ENCODE results near the gene PHETA2.

Gene PHETA2, protein sequence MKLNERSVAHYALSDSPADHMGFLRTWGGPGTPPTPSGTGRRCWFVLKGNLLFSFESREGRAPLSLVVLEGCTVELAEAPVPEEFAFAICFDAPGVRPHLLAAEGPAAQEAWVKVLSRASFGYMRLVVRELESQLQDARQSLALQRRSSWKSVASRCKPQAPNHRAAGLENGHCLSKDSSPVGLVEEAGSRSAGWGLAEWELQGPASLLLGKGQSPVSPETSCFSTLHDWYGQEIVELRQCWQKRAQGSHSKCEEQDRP

DNA sequence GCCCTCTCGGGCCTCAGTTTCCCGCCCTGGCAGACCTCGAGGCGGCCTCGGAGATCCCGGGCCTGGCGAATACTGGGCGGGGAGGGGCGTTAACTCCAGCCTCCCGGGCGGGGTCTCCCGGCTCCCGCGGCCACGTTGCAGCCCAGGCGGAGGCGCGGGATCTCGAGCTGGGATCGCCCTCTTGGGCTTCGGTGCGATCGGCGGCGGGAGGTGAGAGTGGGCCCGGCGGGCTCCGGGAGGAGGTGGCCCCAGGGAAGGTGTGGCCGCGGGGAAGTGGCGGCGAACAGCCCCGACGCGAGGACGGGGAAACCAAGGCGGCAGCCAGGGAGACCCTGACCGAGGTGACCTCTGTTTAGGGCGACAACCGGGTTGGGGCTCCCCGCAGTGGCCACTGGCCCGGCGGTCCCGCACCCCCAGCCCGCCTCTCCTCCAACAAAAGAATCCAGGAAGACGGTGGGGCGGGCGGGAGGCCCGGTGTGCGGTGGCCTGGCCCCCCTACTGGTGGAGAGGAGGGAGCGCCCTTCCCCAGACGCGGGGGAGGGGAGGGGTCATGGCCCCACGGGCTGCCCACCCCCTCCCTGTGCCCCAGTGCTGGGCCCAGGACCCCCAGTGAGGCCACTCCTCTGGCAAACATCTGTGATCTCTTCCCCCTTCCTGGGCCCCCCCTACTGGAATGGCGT is at the start of gene PHETA2:
PHETA2 (plus strand) TSS at position 117 of the 680 bp plus-strand sequence. CDS start 3,046 bp downstream, outside the sequence.
- H3K4me3 ChIP-seq (ENCODE audit: low read depth in 1 of 2, low read length in 2 of 2) = peak within 1 kb of the TSS; percentile 75 to 77
- no peaks in the 10 kb centered on the region for H3K9me3 ChIP-seq (ENCODE audit: control insufficient read depth in 1 of 2, low read length in 2 of 2)
- H3K36me3 ChIP-seq (ENCODE audit: control insufficient read depth in 1 of 2, insufficient read depth in 2 of 2, low read length in 2 of 2) = peaks cover 0 to 3% of the 10 kb centered on the region in 2 donors
- H3K27ac ChIP-seq (ENCODE audit: low read depth, low read length) = peak within 1 kb of the TSS; percentile 85
- peaks cover 45 to 49% of the 10 kb centered on the region in 2 donors for H3K4me1 ChIP-seq (ENCODE audit: control insufficient read depth in 1 of 2, insufficient read depth in 2 of 2, low read length in 2 of 2)
- no peaks in the 10 kb centered on the region for H3K27me3 ChIP-seq (ENCODE audit: control insufficient read depth in 1 of 2, insufficient read depth in 2 of 2, low read length in 2 of 2)
- H3K9ac ChIP-seq (ENCODE audit: low read depth in 1 of 2, low read length in 2 of 2) = peak within 1 kb of the TSS; percentile 79 to 83

DNA sequence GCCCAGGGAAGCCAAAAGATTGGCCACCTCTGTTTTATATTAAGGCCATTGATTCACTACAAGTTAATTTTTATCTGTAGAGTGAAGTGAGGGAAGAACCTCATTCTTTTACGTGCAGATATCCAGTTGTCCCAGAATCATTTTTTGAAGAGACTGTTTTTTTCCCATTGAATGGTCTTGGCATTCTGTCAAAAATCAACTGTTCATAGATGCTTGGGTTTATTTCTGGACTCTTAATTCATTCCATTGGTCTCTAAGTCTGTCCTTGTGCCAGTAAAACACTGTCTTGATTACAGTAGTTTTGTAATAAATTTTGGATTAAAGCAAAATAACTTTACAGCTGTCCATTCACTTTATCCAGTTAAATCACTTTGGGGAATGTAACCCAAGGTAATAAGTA is 48.6 kb upstream of the PHETA2 start:
- Histone ChIP-seq H3K27me3 (ENCODE audit: control insufficient read depth in 1 of 2, insufficient read depth in 2 of 2, low read length in 2 of 2) (no peaks in the 10 kb centered on the region), H3K36me3 (ENCODE audit: control insufficient read depth in 1 of 2, insufficient read depth in 2 of 2, low read length in 2 of 2) (no peaks in the 10 kb centered on the region), H3K9ac (ENCODE audit: low read depth in 1 of 2, low read length in 2 of 2) (no peak overlapping the region), H3K4me3 (ENCODE audit: low read depth in 1 of 2, low read length in 2 of 2) (no peak overlapping the region), H3K27ac (ENCODE audit: low read depth, low read length) (no peak overlapping the region), H3K9me3 (ENCODE audit: control insufficient read depth in 1 of 2, low read length in 2 of 2) (no peaks in the 10 kb centered on the region), H3K4me1 (ENCODE audit: control insufficient read depth in 1 of 2, insufficient read depth in 2 of 2, low read length in 2 of 2) (peaks cover 9 to 11% of the 10 kb centered on the region in 2 donors)

DNA sequence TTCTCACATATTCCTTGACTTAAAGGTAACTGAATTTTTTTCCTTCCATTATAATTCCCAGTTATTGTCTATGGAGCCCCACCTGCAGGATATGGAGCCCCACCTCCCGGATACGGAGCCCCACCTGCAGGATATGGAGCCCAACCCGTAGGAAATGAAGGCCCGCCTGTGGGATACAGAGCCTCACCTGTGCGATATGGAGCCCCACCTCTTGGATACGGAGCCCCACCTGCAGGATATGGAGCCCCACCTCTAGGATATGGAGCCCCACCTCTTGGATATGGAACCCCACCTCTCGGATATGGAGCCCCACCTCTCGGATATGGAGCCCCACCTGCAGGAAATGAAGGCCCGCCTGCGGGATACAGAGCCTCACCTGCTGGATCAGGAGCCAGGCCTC is 47.3 kb upstream of the PHETA2 start:
- H3K4me1 ChIP-seq (ENCODE audit: control insufficient read depth in 1 of 2, insufficient read depth in 2 of 2, low read length in 2 of 2) = peaks cover 9 to 11% of the 10 kb centered on the region in 2 donors
- no peak overlapping the region for H3K27ac ChIP-seq (ENCODE audit: low read depth, low read length)
- H3K4me3 ChIP-seq (ENCODE audit: low read depth in 1 of 2, low read length in 2 of 2) = no peak overlapping the region
- no peak overlapping the region for H3K9ac ChIP-seq (ENCODE audit: low read depth in 1 of 2, low read length in 2 of 2)
- H3K9me3 ChIP-seq (ENCODE audit: control insufficient read depth in 1 of 2, low read length in 2 of 2) = no peaks in the 10 kb centered on the region
- H3K36me3 ChIP-seq (ENCODE audit: control insufficient read depth in 1 of 2, insufficient read depth in 2 of 2, low read length in 2 of 2) = no peaks in the 10 kb centered on the region
- no peaks in the 10 kb centered on the region for H3K27me3 ChIP-seq (ENCODE audit: control insufficient read depth in 1 of 2, insufficient read depth in 2 of 2, low read length in 2 of 2)

DNA sequence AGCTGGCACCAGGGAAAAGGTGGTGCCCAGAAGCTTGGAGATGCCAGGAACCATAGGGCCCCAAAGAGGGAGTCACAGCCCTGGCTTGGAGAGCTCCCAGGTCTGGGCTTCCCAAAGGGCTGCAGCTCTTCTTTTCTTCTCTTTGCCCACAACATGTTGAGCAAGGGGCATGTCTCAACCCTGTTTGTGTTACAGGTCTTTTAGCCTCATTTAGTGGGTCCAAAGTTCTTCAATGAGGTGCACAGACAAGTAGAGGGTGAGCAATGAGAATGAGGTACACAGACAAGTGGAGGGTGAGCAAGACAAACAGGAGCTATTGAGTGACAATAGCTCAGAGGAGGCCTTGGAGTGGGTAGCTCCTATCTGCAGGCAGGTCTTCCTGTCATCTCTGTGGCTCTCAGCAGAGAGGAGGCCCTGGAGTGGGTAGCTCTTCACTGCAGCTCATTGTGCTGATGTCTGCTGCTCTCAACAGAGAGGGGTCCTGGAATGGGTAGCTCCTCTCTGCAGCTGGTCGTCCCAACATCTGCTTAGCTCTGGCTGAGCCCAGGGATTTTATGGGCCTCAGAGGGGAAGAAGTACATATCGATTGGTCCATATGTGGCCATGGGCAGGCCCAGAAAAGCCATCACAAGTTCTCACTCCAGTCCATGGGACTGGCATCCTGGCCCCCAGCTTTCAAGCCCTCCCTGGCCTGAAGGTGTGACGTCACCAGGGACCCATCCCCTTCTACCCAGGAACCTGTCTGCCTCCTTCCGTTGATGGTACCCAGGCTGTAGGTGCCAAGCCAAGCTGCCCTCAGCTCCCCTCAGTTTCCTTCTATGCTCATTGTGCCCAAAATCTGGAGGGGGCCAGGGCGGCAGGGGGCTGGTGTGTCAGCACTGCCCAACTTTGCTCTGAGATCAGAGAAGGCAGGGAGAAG is 40.5 kb upstream of the PHETA2 start:
- Histone ChIP-seq H3K9ac (ENCODE audit: low read depth in 1 of 2, low read length in 2 of 2) (no peak overlapping the region), H3K9me3 (ENCODE audit: control insufficient read depth in 1 of 2, low read length in 2 of 2) (peaks cover 4 to 8% of the 10 kb centered on the region in 2 donors), H3K36me3 (ENCODE audit: control insufficient read depth in 1 of 2, insufficient read depth in 2 of 2, low read length in 2 of 2) (no peaks in the 10 kb centered on the region), H3K27ac (ENCODE audit: low read depth, low read length) (no peak overlapping the region), H3K4me3 (ENCODE audit: low read depth in 1 of 2, low read length in 2 of 2) (no peak overlapping the region), H3K4me1 (ENCODE audit: control insufficient read depth in 1 of 2, insufficient read depth in 2 of 2, low read length in 2 of 2) (no peaks in the 10 kb centered on the region), H3K27me3 (ENCODE audit: control insufficient read depth in 1 of 2, insufficient read depth in 2 of 2, low read length in 2 of 2) (no peaks in the 10 kb centered on the region)

DNA sequence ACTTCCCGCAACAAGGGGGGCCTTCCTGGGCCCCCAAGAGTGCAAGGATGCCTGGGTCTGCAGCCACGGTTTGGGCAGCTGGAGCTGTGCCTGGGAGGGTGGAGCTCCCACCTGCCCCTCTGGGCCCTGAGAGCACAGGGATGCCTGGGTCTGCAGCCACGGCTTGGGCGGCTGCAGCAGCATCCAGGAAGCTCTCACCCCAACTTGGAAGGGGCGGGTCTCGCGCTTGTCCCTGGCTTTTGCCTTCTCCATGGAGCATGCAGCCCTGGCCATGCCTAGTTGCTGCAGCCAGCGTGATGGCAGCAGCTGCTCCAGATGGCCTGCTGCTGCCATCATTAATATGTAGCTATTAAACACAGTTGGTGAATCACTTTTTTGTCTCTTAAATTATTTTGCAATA is 38.8 kb upstream of the PHETA2 start:
- Histone ChIP-seq H3K27ac (ENCODE audit: low read depth, low read length) (no peak overlapping the region), H3K36me3 (ENCODE audit: control insufficient read depth in 1 of 2, insufficient read depth in 2 of 2, low read length in 2 of 2) (no peaks in the 10 kb centered on the region), H3K9ac (ENCODE audit: low read depth in 1 of 2, low read length in 2 of 2) (no peak overlapping the region), H3K4me1 (ENCODE audit: control insufficient read depth in 1 of 2, insufficient read depth in 2 of 2, low read length in 2 of 2) (no peaks in the 10 kb centered on the region), H3K4me3 (ENCODE audit: low read depth in 1 of 2, low read length in 2 of 2) (no peak overlapping the region), H3K9me3 (ENCODE audit: control insufficient read depth in 1 of 2, low read length in 2 of 2) (peaks cover 4 to 8% of the 10 kb centered on the region in 2 donors), H3K27me3 (ENCODE audit: control insufficient read depth in 1 of 2, insufficient read depth in 2 of 2, low read length in 2 of 2) (no peaks in the 10 kb centered on the region)

DNA sequence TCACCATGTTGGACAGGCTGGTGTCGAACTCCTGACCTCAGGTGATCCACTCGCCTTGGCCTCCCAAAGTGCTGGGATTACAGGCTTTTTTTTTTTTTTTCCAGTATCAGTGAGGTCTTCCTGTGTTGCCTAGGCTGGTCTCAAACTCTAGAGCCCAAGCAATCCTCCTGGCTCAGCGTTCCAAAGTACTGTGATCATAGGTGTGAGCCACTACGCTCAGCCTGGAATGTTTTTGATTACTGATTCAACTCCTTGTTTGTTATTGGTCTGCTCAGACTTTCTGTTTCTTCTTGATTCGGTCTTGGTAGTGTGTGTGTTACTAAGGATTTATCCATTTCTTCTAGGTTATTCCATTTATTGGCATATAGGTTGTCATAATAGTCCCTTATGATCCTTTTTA is 34.8 kb upstream of the PHETA2 start:
- H3K27ac ChIP-seq (ENCODE audit: low read depth, low read length) = no peak overlapping the region
- H3K9ac ChIP-seq (ENCODE audit: low read depth in 1 of 2, low read length in 2 of 2) = no peak overlapping the region

DNA sequence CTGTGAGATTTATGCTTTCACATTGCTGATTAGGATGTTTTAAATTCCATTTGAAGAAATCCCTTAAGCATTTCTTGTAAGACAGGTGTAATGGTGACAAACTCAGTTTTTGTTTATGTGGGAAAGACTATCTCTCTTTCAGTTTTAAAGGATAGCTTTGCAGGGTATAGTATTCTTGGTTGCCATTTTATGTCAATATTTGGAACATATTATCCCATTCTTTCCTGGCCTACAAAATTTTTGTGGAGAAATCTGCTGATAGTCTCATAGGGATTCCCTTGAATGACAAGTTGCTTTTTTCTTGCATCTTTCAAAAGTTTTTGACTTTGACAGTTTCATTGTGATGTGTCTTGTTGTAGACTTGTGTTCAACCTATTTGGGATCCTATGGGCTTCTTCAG is 32.3 kb upstream of the PHETA2 start:
- Histone ChIP-seq H3K4me3 (ENCODE audit: low read depth in 1 of 2, low read length in 2 of 2) (no peak overlapping the region), H3K27me3 (ENCODE audit: control insufficient read depth in 1 of 2, insufficient read depth in 2 of 2, low read length in 2 of 2) (no peaks in the 10 kb centered on the region), H3K9ac (ENCODE audit: low read depth in 1 of 2, low read length in 2 of 2) (no peak overlapping the region), H3K27ac (ENCODE audit: low read depth, low read length) (no peak overlapping the region), H3K36me3 (ENCODE audit: control insufficient read depth in 1 of 2, insufficient read depth in 2 of 2, low read length in 2 of 2) (no peaks in the 10 kb centered on the region), H3K9me3 (ENCODE audit: control insufficient read depth in 1 of 2, low read length in 2 of 2) (peaks cover 8 to 9% of the 10 kb centered on the region in 2 donors), H3K4me1 (ENCODE audit: control insufficient read depth in 1 of 2, insufficient read depth in 2 of 2, low read length in 2 of 2) (no peaks in the 10 kb centered on the region)

More for the DNA sequence above, 34.8 kb upstream of the PHETA2 start:
- Histone ChIP-seq H3K36me3 (ENCODE audit: control insufficient read depth in 1 of 2, insufficient read depth in 2 of 2, low read length in 2 of 2) (no peaks in the 10 kb centered on the region), H3K4me1 (ENCODE audit: control insufficient read depth in 1 of 2, insufficient read depth in 2 of 2, low read length in 2 of 2) (no peaks in the 10 kb centered on the region), H3K27me3 (ENCODE audit: control insufficient read depth in 1 of 2, insufficient read depth in 2 of 2, low read length in 2 of 2) (no peaks in the 10 kb centered on the region), H3K9me3 (ENCODE audit: control insufficient read depth in 1 of 2, low read length in 2 of 2) (peaks cover 8 to 9% of the 10 kb centered on the region in 2 donors), H3K4me3 (ENCODE audit: low read depth in 1 of 2, low read length in 2 of 2) (no peak overlapping the region)

DNA sequence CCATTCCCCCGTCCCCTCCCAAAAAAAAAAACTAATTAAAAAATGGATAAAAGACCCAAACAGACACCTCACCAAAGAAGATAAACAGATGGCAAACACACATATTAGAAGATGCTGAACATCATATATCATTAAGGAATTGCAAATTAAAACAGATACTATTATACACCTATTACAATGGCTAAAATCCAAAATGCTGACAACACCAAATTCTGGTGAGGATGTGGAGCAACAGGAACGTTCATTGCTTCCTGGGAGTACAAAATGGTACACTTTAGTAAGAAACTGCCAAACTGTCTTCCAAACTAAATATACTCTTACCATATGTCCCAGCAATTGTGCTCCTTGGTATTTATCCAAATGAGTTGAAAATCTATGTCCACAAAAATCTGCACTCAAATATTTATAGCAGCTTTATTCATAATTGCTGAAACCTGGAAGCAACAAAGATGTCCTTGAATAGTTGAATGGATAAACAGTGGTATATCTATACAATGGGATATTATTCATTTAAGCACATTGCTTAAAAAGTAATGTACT is 23.3 kb upstream of the PHETA2 start:
- Histone ChIP-seq H3K4me1 (ENCODE audit: control insufficient read depth in 1 of 2, insufficient read depth in 2 of 2, low read length in 2 of 2) (no peaks in the 10 kb centered on the region), H3K27ac (ENCODE audit: low read depth, low read length) (no peak overlapping the region), H3K9ac (ENCODE audit: low read depth in 1 of 2, low read length in 2 of 2) (no peak overlapping the region), H3K9me3 (ENCODE audit: control insufficient read depth in 1 of 2, low read length in 2 of 2) (no peaks in the 10 kb centered on the region), H3K36me3 (ENCODE audit: control insufficient read depth in 1 of 2, insufficient read depth in 2 of 2, low read length in 2 of 2) (no peaks in the 10 kb centered on the region), H3K4me3 (ENCODE audit: low read depth in 1 of 2, low read length in 2 of 2) (no peak overlapping the region), H3K27me3 (ENCODE audit: control insufficient read depth in 1 of 2, insufficient read depth in 2 of 2, low read length in 2 of 2) (no peaks in the 10 kb centered on the region)

DNA sequence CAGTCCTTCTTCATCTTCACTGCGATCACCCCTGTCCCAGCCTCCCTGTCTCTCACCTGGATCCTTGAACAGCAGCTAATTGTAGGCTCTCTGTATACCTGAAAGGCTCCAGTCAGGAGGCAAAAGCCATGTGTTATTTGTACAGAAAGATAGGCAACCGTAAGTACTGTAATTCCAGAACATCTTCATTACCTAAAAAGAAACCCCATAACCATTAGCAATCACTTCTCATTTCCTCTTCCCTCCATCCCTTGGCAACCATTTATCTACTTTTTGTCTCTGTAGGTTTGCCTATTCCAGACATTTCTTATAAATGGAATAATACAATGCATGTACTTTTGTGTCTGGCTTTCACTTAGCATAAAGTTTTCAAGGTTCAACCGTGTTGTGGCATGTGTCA is 21.3 kb upstream of the PHETA2 start:
- Histone ChIP-seq H3K27me3 (ENCODE audit: control insufficient read depth in 1 of 2, insufficient read depth in 2 of 2, low read length in 2 of 2) (no peaks in the 10 kb centered on the region), H3K4me1 (ENCODE audit: control insufficient read depth in 1 of 2, insufficient read depth in 2 of 2, low read length in 2 of 2) (no peaks in the 10 kb centered on the region), H3K9ac (ENCODE audit: low read depth in 1 of 2, low read length in 2 of 2) (no peak overlapping the region), H3K9me3 (ENCODE audit: control insufficient read depth in 1 of 2, low read length in 2 of 2) (peaks cover 4 to 8% of the 10 kb centered on the region in 2 donors), H3K27ac (ENCODE audit: low read depth, low read length) (no peak overlapping the region), H3K36me3 (ENCODE audit: control insufficient read depth in 1 of 2, insufficient read depth in 2 of 2, low read length in 2 of 2) (no peaks in the 10 kb centered on the region), H3K4me3 (ENCODE audit: low read depth in 1 of 2, low read length in 2 of 2) (no peak overlapping the region)
